ENCODE data around the gene CNOT4. TPM values are rescaled to one million over a fixed set of nuclear protein-coding genes. Genes with fewer than 3 reads are reported as not detected.

The CNOT4 gene
- total RNA-seq, 1 donor from 2014 or later, result 25.0 TPM

DNA sequence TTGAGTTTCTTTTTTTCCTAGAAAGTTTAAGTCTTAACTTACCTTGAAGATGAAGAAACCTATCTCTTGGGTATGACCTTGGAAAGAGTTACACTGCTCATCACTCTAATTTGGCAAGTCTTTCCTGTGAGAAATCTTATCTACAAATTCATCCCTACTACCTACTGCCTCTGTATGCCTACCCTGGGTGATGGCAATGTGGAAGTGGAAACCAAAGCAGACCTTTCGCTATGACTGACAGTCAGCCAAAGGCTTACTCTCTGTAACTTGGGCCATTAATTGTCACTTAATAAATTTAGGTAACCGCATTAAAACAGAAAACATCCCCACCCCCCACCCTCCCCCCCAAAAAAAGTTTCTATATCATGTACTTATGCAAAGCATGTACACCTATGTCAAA is 103.9 kb downstream of the CNOT4 start:
- DNase-seq (ENCODE audit: low spot score), result no peak

DNA sequence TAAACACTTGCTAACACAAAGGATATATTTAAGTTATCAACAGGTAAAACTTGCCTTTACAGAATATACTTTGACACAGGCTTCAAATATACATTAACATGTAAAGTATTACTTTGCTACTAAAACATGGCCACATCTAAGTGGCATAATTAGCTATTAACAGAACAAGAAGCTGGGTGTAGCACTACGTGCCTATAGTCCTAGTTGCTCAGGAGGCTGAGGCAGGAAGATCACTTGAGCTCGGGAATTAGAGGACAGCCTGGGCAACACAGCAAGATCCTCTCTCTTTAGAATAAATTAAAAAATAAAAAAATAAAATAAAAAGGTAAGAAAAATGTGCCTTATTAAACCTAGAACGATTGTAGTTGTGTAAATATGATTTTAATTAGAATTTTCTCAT is 106.6 kb downstream of the CNOT4 start:
- DNase-seq (ENCODE audit: low spot score), result no peak

DNA sequence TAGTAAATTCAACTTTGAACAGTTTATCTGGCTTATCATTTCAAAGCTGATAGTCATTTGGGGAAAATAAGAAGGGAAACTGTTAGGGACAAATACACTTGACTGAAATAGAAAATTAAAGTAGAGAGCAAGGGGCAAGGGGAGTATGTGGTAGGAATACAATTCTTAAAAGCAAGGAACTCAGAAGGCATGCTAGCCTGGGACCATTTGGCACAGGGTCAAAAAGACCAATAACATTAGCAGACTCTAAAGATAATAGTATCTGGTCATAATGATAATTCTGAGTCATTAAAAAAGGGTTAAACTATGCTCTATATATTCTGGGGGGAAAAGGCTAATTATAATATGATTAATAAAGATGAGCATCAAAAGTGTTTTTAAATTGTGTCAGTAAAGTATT is 112.2 kb downstream of the CNOT4 start:
- no peak for DNase-seq (ENCODE audit: low spot score)

DNA sequence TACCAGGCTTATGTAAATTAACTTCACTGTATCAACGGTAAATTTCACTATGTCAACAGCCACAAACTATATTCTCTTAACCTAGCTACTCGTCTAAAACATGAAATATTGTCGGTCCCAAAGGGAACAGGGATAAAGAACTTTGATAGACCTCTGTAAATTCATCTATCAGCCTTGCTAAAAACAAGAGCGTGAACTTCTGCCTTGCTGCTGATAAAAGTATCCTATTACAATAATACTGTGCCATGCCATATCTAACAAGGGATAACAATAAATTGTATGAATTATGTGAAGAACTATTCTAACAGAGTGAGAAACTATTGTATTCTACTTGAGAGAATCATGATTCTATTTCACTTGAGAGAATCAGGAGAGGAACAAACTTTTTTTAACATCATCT is 117.2 kb downstream of the CNOT4 start:
- no peak for DNase-seq (ENCODE audit: low spot score)

DNA sequence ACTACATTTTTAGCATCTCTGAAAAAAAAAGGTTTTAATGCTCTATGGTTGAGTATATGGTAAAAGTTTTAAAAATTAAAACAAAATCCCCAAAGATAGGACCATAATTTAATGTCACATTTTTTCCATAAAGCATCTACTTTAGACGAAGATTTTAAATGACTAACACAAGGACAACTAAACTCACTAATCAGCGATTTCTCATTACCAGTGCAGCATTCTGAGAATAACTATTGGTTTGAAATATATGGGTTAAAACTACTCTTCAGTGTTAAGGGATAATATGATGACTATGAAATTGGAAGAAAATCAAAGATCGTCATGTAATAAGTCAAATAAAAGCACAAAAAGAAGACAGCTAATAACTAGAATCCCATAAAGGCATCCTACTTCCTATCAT is 118.4 kb downstream of the CNOT4 start:
- no peak for DNase-seq (ENCODE audit: low spot score)

DNA sequence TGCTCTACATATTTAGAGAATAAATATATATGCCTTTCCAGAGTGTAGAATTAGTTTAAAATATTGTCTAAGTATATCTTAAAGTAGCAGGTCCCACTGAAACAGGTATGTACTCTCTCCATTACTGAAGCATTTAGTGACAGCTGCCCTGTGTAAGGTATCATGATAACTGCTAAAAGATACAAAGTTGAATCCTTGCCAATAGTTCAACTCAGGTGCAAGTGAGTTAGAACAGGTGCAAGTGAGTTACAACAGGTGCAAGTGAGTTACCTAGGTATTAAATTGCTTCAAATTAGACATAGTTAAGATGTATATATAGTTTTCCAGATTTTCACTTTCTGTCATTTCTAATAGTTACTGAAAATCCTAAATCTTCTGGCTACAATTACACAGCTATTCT is 119.1 kb downstream of the CNOT4 start:
- DNase-seq (ENCODE audit: low spot score), result no peak

DNA sequence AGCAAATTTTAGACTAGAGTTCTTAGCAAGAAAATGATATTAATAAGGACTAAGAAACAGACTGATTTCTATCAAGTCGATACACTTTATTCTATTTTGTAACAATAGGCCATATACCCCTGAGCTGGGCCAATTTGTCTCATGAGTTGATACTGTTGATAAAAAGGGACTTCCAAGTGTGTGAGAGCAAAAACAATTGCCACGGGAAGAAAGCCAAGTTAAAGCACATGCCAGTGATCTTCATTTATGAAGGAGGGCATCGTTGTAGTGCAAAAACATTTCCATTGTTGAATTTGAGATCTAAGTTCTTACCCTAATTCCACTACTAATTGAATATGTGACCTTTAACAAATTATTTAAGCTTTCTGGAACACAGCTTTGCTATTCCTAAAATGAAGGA is 119.9 kb downstream of the CNOT4 start:
- no peak for DNase-seq (ENCODE audit: low spot score)

DNA sequence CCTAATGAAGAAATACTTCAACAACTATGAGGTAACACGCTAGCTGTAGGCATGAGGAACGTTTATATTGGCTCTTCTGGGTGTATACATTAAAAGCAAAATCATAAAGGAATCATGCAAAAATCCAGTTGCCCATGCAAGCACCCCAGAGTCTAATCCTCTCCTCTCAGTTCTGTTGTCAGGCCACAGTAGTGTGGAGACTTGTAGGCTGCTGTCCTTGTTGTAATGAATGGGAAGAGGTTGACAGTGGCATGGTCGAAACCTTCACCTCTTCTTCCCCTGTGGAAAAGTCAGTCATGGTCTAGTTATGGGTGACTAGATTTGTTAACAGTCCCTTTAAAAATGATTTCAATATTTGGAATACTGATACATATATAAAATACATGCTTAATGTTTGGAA is 121.3 kb downstream of the CNOT4 start:
- no peak for DNase-seq (ENCODE audit: low spot score)

DNA sequence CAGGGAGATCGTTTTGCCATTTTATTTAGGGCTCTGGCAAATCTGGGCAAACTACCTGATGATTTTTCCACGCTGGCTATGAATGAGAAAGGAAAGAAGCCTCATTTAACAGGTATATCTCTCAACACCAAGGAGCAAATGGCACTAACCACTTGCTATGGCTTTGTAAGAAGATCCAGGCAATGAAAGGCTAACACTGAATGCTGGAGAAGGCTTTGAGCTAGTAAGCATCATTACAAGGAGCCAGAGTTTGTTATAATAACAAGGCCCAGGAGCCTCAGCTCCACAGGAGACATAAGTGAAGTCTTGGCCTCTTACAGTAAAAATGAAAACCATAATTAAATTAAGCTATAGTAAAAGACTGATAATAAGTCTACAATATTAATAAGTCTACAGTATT is 123.1 kb downstream of the CNOT4 start:
- DNase-seq (ENCODE audit: low spot score), result no peak

DNA sequence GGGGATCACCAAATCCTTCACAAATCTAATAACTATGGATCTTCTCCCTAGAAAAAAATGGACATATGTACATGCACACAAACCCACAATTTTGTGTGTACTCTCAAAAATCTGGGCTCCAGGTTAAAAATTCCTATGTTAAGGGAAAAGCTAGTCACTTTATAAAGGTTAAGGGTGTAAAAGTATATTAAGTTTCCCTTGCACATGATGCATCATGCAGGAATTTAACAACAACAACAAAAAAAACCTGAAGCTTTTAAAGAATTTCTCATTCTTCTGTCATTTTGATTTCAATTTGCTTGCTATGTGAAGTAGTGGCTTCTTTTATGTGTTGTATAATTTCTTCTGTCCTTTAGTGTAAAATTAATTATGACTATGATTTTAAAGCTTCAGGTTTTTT is 123.7 kb downstream of the CNOT4 start:
- DNase-seq (ENCODE audit: low spot score), result no peak

DNA sequence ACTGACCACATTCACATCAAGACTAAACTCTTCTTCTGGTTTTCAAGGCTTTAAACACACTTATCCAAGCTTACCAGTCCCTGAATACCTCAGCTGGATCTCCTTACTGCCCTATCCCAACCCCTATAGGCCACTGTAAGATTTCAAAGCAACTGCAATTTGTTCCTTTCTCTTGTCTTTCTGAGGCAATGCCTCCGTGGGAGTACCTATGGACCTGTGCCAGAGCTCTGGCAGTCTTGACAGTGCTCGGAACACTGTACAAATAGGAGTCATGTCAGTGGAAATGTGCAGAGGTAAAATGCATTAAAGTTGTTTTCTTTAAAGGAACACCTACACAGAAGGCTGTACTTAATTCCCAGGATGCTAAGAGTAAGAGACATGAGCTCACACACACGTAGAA is 124.7 kb downstream of the CNOT4 start:
- no peak for DNase-seq (ENCODE audit: low spot score)

DNA sequence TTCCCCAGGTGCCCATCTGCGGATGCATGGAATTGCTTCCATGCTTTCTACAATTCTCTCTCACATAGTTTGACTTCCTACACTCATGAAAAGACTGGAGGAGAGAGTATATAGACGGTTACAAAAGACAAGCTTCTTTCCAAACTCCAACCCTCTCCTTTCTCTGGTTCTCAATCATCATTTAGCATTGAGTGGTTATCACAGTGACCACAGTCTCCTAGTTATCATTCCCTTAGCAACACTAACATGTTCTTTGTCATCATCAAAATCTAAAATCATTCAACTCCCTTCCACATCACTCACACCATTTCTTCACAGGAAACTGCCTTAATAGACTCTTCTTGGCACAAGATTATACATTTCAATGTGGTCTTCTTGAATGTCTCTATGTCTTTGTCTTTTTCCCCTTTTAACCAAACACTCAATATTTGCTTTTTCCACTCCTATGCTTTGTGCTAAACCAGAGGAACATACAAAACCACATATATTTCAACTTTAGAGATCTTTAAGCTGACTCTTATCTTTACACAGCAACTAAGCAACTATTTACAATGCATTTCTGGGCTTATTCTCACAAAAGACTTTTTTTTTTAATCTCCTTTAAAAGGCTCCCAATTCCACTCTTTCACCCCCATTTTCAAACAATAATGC is 126.3 kb downstream of the CNOT4 start:
- no peak for DNase-seq (ENCODE audit: low spot score)

DNA sequence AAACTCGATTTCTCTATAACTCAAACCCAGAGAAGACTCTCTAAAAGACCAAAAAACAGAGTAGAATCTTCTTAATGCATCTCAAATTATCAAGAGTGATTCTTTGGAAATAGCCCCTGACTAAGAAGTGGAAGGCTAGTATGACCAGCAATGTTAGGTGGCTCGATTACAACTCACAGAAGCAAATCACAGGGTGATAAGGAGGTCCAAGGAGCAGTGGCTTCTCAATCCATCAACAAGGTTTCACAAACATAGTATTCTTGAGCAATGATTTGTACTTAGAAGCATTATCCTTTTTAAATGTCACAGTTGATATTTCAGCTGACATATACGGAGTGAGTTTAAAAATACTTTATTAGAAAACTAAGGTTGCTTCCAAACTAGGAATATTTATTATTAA is 127.7 kb downstream of the CNOT4 start:
- no peak for DNase-seq (ENCODE audit: low spot score)

DNA sequence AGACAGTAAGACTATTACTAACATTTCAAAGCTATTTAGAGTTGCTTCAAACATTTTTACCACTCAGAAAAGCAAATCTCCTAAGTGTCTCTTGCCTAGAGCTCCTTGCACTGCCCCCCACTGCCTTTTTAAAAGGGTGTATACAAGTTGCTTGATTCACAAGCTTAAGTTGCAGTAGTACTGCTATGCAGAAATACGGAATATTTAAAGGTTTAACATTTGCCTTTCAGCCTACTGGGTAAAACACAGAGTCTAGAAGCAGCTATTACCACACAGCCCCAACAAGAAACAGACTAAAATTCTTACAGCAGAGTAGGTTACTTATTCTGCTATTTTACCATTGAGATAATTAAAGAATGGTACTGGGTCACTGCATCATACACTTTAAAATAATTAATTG is 128.5 kb downstream of the CNOT4 start:
- DNase-seq (ENCODE audit: low spot score), result no peak

DNA sequence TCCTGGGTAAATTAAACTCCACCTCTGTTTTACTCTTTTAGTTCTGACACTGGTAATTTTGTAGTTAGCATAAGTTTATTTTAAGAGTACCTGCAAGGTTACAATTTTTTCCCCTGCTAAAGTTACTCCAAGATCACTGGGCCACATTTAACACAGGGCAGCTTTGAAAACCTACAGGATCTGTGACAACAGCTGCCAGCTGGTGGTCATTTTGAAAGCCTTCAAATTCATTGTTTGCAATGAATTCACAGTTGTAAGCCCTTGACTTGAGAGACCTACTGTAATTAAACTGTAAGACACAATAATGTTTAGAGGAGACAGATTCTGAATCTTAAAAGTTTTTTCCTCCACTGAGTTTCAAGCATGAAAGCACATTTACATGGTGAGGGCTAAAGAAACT is 129.6 kb downstream of the CNOT4 start:
- no peak for DNase-seq (ENCODE audit: low spot score)

DNA sequence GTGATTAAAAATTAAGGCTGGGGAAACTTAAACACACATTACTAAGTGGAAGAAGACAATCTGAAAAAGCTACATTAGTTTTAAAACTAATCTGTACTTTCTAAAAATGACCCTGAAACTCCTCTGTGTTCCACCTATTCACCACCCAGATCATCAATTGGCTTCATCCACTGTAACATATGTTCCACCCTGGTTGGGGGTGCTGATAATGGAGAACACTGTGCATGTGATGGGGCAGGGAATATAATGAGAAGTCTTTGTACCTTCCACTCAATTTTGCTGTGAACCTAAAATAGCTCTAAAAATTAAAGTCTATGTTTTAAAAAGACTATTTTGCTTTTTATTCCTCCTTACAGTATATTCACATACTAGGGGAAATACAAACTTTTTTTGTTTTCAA is 132.7 kb downstream of the CNOT4 start:
- DNase-seq (ENCODE audit: low spot score), result no peak

DNA sequence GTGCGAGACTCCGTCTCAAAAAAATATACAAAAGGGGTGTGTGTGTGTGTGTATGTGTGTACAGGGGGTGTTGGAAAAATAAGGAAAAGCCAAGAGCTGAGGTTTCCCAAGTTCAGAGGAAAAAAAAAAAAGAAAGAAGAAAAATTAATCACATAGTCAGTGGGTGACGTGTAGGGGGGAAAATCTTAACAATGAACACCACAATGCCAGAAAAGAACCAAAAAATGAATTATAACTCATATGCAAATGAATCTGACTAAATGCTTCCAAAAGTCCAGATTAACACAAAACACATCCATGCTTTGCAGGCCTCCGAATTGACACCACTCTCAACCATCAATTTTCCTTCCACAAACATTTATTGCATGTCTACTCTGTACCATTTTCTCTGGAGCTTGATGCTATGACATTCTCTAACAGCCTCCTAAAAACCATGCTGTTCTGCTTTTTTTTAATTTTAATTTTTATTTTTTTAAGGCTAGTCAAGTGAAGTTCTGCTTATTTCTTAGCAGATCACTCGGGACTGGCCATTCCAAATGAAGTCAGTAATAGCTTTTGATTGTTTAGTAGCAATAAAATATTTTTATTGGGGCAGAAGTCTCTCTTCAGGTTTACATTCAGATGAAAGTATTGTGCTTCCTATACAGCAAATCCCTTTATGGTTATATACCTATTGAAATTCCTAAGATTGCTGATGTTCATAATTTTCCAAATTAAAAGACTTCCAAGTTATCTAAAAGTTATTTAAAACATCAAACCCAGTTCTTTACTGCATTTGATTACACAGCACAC is 133.8 kb downstream of the CNOT4 start:
- no peak for DNase-seq (ENCODE audit: low spot score)

DNA sequence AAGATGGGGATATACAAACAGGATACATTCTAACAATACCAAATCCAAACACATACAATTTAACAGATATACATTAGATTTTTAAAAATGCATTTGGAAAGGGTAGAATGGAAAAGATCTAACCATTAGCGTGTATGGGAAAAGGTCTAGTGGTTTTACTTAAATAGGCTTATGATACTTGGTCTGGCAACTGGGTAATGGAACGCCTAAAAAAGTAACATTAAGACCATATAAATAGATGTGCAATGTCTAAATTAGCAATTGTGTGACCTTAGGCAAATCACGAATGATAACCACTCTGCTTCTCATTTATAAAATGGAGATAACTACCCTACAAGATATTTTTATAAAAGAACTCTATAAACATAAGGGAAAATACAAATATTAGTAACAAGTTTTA is 135.2 kb downstream of the CNOT4 start:
- no peak for DNase-seq (ENCODE audit: low spot score)

DNA sequence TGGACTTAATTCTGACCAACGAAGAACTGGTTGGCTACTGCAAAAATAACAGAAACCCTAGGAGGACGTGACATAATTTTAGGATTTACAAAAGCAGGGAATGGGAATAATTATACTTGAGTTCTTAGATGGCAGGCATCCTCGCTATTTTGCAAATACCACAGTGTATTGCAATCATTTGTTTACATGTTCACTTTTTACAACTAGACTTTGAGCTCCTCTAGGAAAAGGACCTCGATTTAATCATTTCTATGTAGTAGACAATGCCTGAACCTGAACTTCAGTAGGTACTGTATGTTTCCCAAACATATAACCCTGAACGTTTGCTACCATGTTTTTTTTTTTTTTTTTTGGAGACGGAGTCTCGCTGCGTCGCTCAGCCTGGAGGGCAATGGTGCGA is 137.7 kb downstream of the CNOT4 start:
- DNase-seq (ENCODE audit: low spot score), result no peak

DNA sequence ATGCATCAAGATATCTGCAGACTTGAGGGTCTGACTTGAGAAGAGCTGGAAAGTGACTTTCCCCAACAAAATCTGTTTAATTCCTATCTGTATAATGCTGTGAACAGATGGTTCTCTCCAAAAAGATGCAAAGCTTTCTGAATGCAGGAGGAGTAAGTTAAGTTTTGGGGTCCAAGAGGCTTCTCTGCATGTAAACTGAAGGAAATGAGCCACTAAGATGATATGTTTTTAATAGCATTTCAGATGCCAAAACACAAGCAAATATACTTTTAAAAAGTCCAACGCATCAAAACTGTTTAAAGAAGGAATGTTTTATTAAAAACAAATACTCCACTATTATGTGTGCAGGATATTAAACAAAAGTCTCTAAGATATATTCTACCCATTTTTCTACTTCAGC is 139.2 kb downstream of the CNOT4 start:
- no peak for DNase-seq (ENCODE audit: low spot score)

DNA sequence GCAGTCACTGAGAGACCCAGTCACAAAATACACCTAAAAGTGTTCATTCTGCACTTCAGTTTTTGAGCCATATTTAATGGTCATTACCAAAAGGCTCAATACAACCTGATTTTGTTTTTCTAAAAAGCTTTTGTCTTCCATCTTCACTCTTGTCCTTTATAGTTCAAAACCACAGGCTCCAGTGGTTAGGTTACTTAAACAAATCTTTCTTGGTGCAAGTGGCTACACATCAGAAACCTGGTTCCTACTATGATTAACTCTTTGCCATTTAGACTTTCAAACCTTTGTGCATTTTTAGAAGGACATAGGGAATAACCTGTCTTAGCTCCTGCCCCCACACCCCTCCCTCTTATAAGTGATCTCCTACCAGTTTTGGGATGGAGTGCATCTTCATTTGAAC is 140.5 kb downstream of the CNOT4 start:
- DNase-seq (ENCODE audit: low spot score), result no peak

DNA sequence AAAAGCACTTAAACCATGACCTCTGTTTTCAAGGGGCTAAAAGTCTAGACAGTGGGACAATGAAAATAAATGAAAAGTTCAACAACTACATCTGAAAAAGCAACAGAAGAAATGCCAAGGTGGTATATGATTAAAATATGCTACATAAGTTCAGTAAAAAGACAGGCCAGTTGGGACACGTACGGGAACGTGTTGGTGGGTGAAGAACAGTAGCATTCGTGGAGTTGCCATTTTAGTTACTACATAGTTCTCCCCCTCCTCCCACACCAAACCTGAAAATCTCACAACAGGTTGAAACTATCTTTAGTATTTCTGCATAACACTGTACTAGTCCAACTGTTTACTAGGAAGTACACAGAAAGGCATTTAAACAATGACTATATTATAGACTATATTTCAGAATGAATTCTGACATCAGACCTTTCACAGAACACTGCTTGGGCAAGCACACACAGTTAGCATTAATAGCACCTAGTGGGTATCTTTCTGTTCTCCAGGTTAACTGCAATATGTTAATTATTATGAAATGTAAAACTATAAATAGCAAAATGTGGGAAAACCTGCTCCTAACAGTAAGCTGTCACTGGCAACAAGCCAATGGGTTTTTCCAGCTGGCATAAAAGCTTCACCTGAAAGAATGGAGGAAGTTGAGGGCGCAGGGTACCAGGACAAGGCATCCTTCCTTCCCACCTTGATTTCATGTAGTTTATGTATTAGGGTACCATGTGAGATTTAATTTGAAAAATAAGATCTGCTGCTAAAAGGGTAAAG is 141.3 kb downstream of the CNOT4 start:
- DNase-seq (ENCODE audit: low spot score), result no peak
